IPS-NIHi11 (cell line): Measurements from ENCODE around the gene TPCN2.

Experiments
- DNase-seq: peaks from one replicate; pipeline ENCODE4 v3.0.0; 2012; ENCODE audit warnings: mixed read lengths, low spot score

Gene TPCN2

DNA sequence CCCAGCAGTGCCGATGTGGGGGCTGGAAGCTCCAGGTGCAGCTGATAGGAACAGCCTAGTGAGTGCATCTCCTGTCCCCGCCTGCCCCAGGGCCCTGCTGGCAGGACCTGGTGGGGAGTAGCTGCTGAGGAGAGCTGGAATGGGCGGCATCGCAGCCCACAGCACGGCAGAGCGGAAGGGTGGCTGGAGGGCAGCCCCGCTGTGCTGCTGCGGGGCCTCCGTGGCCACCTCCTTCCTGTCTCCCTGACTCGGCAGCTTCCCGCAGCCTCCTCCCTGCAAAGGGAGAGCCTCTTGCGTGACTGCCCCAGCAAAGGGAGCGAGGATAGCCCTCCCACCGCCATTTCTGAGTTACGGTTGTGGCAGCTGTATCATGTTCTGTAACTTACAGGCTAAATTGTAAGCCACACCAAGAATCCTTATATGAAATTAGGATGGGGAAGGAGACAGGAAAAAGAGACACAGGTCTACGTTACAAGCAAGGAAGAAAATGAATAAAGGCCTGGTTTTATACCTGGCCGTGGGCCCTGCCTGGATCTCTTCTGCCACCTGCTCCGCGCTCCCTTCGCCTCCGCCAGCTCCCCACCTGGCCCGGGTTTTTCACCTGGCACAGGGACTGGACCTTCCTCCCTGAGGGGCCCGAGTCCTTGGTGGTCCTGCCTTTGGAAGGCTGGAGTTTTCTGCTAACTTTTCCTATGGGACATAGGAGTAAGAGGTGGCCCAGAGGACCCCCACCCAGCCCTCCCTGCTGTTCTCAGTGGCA lies 10.0 kb downstream of the TPCN2 start:
- no peak for DNase-seq

DNA sequence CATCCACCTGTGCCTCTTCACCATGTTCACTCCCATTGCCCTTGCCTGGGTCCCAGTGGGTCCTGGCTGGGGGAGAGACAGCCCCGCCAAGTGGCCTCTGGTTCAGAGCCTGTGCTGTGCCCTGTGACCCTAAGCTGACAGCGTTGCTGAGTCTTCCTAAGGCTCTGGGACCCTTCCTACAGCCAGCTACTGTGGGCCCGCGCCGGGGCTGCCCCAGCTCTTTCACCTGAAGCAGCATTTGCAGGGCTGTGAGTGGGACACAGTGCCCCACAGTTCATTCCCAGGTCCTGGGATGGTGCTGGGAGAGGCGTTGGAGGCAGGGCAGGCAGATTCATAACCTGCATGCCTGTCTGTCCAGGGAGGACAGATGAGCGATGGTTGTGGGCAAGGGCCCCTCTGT lies 10.7 kb downstream of the TPCN2 start:
- DNase-seq: no peak

DNA sequence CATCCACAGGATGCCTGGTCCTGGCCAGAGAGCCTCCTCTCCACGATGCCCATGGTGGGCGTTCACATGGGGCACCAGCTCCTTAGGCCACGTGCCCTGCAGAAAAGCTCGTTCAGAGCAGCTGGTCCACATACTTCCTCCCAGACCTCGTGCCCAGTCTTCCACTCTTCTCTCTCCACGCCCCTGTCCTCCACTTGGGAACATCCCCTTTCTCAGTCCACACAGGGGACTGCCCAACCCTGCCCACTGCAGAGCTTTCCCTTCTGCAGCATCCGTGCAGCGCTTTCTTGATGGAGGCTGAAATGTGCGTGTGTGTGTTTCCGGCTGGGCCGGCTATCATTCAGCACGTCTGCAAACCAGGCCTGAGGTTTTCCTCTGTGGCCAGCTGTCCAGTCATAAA lies 11.3 kb downstream of the TPCN2 start:
- DNase-seq: no peak

DNA sequence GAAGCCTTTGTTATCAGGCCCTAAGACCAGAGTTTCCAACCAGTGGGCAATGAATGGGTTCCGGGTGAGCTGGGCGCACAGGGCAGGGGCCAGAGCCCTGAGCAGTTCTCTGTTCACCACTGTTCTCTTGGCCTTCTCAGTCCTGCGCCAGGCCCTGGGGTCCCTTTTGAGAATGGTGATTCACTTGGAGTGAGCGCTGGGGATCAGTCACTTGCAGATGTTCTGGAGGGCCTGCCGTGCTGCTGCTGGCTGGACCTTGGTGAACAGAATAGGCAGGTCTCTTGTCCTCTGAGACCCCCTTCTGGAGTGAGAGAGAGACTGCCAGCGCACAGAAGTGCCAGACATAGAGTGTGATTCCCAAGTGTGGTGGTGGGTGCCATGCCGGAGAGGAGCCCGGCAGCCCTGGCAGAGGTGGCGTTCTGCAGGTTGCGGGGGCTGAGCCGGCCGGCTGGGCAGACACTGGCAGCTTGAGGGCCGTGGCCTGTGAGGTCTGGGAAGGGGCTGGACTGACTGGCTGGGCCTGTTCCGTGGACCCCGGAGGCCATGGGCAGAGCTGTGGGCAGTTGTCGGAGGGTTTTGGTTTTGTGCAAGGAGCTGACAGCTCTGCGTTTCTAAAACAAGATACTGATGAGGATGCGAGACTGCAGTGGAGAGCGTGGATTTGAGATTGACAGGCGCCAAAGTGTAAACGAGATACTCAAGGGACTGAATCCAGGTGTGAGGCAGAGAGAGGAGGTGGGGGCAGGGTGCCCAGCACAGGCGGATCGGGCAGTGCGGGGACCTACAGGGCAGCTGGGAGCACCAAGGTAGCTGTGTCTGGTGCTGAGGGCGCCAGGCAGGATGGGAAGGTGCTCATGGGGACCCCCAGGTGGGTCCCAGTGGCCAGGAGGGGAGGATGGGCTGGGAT lies 12.3 kb downstream of the TPCN2 start:
- no peak for DNase-seq

DNA sequence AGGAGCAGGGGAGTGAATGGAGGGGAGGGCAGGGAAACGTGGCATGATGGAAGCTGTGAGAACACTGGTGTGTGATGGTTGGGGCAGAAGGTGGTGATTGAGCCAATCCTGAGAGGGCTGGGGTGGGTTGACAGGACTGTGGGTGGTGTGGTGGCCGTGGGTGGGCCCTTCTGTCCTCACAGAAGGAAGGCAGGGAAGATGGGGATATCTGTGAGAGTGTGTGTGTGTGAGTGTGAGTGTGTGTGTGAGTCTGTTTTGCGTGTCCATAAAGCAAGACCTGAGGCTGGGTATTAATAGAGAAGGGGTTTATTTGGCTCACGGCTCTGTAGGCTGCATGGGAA lies 13.0 kb downstream of the TPCN2 start:
- DNase-seq: no peak

DNA sequence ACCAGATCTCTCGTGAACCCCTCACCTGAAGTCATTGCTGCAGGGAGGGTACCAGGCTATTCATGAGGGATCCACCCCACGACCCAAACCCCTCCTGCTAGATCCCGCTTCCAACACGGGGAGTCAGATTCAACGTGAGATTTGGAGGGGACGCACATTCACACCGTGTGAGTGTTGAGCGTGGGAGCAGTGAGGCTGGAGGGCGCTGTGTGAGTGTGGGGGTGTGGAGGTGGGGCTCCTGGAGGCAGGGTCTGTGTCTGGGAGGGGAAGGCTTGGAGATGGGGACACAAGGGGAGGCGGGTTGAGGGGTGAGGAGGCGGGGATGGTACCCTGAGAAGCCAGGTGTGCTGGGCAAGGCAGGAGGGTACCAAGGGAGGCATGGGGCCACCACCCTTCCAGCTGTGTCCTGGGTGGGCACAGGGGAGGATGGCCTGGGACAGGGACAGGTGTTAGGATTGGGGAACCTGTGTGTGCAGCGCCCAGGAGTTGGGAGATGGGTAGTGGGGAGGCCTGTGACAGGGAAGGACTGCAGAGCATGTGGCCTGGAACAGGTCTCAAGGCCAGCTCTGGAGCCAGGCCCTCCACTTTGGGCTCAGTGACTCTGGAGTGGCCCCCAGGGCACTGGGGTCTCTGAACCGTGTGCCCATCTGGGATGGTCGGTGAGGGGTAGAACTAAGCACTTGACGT lies 13.6 kb downstream of the TPCN2 start:
- DNase-seq: no peak

DNA sequence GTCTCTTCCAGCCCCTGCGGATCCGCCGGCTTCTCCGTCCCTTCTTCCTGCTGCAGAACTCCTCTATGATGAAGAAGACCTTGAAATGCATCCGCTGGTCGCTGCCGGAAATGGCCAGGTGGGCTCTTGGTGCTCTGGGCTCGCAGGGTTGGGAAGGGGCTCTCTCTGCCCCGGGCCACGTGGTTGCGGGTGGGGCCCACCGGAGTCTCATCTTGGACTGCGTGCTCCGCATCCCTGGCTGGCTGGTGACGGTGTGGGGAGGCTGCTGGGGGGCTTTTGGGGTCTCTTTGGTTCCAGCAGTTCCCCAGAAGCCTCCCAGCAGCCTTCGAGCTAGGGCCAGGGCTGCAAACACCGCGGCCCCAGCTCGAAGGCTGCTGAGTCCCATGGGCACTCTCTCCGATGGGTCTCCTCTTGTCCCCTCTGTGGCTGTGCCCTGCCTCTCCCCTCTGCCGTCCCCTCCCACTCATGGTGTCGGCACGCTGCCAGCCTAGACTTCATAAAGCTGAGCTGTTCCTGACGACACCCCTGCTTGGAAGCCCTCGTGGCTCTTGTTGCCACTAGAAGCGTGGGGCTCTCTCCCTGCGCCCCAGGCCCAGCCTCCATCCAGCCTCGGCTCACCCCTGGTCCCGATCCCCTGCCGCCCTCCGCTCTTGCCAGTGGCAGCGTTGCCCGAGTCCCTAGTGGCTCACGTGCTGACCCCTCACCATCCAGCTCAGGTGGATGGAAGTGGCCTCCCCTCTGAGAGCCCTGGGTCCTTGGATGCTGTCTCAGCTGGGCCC lies 14.3 kb downstream of the TPCN2 start:
- DNase-seq: no peak

DNA sequence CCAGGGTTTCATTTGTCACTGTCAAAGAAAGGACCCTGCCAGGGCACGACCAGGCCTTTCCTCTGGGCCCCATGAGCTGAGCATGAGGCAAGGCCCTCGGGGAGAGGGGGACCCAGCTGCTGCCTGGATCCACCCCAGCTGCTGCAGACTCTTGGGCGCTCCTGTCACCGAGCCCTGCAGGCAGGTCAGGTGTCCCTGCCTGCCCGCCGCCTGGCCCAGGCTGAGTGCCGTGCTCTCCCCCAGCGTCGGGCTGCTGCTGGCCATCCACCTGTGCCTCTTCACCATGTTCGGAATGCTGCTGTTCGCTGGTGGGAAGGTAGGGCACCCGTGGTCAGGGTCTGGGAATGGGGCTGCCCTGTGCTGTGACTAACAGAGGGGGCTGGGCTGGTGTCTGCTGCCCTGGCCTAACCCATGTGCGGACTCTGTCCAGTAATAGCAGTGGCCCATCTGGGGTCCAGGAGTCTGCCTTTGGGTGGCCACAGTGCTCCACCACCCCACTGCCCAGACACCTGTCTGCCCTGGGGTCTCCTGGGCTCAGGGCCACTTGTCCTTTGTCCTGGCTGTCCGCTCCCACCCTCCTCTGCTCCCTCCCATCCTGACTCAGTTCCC lies 15.0 kb downstream of the TPCN2 start:
- DNase-seq: no peak

DNA sequence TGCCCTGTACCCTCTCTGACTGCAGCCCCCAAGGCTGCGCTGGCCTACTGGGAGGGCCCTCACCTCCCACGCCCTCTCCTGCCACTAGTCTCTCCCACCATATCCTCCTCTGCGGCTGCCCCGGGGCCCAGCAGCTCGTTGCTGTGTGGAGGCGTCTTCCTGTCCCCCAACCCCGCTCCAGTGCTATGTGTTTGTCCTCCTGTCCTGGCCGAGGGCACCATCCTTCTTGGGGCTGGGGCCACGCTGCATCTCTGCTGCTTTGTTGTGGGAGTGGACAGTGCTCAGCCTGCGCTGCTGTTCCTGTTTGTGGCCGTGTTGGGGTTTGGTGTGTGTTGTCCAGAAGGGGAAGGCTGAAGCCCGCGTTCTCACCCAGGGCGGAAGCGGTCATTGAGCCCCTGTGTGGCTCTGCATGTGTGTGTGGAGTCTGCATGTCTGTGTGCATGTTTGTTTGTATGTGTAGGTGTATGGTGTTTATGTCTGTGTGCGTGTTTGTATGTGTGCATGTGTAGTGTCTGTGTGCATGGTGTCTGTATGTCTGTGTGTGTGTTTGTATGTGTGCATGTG lies 15.7 kb downstream of the TPCN2 start:
- DNase-seq: no peak

DNA sequence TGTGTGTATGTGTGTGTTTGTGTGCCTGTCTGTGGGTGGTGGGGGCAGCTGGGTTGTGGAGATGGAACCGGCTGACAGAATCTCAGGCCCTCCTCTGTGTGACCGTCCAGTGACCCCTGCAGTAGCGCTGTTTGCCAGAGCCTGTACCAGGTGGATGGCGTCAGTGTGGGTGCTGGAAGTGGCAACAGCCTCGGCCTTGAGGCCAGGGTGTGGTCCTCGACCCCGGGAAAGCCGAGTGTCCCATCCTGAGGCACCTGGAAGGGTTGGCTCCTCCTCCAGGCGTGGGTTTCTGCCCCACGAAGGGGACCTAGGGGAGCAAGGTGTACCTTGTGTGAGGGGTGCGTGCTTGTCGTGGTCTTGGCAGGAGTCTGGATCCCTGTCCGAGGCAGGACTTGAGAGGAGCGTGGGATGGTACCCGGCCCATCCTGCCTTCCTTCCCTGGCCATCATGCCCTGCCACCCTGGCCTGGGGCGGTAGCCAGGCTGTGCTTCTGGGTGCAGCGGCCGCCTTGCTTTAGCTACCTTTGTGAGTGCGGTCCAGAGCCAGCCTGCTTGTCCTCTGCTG lies 16.5 kb downstream of the TPCN2 start:
- no peak for DNase-seq

DNA sequence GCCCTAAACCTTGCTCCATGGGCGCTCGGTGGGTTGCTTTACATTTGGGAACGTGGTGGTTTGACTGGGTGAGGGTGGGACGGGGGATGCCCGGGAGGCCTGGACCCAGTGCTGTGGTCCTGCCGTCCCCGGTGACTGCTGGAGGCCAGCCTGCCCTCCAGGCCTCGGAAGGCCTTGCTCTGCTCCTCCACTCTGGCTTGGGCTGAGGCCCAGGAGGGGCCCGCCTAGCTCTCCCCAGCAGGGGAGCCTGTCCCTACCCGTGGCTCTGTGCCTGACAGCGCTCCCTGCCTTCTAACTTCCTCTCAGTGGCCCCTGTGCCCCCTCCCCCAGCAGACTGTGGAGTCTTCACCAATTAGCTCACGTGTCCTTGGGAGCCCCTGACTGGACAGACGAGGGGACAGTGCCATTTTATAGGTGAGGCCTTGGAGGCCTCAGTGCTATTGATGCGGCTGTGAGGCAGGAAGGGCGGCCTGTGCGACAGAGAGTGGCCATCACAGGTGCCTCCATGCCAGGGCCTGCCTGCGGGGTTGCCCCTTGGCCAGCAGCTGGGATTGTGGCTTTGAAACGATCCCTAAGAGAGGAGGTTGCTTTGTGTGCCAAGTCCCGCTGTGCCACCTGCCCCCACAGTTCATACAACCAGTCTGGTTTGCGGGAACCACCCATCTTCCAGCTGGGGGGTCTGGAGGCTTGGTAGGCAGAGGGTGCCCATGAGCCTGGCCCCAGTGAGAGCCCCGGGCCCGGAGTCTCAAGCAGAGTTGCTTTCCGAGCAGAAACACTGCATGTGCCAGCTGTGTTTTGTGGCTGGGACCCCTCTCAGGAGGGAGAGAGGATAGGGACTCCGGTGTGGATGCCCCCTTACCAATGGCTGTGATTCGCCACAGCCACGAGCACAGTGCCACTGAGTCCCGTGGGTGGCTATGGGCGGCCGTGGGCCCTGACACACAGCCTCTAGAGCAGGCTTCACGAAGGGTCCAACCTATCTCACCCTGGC lies 17.7 kb downstream of the TPCN2 start:
- no peak for DNase-seq

DNA sequence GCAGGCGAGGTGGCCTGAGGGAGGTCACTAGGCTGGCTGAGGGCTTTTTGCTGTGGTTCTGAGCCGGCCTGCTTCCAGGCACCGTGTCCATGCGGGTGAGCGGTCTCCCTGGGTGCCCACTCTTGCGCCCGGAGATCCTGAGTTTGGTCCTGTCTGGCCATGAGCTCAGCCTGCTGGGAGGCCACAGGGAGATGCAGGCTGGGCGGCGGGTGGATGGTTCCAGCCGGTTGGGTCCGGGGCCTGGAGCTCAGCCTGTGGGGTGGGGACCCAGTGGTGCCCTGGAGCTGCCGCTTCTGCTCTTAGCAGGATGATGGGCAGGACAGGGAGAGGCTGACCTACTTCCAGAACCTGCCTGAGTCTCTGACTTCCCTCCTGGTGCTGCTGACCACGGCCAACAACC lies 18.5 kb downstream of the TPCN2 start:
- DNase-seq: no peak

DNA sequence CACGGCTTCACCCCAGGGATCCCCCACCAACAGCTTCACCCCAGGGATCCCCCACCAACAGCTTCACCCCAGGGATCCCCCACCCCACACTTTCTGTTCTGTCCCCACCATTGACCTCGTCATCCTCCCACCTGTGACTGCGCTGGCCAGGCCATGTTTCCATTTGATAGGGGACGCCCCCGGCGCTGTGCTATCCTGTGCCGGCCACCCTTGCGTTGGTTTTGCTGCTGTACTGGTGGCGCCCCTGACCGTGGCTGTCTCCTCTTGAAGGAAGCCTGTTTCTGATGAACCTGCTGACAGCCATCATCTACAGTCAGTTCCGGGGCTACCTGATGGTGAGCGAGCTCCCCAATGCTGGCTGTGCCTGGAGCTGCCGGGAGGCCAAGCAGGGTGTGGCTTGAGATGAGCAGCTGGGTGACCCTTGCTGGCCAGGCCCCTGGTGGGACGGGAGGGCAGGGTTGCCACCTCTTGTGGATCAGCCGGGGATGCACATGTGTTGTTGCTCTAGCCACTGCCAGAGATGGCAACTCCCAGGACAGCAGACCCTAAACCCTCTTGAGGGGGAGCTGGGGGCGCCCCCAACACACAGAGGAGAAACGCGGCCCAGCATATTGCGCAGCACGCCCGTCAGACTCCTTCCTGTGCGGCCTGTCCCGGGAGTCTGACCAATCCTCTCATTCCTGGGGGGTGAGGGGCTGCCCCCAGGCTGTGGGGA lies 22.5 kb downstream of the TPCN2 start:
- DNase-seq: no peak

DNA sequence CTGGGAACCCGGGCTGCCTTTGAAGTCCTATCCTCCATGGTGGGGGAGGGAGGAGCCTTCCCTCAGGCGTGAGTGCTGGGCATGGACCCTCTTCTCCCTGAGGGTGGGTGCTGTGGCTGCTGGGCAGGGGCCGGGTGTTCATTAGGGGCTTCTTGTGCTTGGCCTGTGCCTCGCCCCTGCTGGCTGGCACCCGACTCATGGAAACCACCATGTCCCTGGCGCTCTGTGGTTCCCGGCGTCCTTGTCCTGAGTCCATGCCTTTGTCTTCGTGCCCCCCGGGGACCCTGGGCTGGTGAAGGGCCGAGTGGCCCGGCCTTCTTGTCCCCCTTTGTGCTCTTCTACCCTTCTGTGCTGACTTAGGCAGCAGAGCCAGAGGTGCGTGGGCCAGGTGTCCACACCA lies 23.2 kb downstream of the TPCN2 start:
- no peak for DNase-seq

DNA sequence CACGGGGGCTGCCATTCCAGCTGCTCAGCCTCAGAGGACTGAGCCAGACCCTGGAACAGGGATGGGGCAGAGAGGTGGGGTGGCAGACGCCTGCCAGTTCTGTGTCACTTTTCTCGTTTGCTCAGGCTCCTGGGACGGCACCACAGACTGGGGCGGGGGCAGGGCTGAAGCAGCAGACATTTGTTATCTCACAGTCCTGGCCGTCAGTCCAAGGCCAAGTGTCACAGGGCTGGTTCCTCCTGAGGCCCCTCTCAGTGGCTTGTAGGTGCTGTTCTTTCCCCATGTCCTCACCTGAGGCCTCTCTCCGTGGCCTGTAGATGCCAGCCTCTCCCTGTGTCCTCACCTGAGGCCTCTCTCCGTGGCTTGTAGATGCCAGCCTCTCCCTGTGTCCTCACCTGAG lies 24.7 kb downstream of the TPCN2 start:
- DNase-seq: no peak

DNA sequence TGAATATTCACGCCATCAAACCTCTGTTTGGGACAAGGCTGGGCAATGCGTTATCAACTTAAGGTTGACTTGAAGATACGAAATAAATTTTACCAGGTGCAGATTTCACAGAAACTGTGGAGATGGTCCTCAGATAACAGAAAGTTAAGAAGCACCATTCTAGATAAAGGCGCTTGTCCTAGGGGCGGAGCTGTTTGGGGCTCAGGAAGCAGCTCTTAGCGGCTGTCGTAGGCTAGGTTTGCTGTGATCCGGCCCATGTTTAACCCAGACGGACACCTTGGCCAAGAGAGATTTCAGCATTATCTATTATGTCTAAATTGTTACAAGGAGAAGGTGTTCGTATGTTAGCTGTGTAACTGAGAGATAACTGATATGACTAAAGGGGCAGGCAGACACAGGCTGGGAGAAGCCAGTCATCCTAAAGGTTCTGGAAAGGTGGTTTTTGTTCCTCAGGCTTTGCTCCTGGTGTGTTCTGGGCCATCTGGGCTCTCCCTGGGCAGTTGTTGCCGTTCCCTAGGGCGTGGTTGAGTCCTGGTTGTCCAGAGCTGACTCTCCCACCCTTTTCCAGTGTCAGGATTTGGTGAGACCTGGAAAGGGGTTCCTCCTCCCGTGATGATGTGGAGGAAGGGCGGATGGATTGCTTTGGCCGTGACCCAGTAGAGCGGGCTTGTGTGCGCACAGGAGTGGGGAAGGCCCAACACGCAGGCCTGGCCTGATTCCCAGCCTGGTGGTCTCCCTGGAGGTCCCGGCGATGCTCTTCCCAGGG lies 25.8 kb downstream of the TPCN2 start:
- no peak for DNase-seq

DNA sequence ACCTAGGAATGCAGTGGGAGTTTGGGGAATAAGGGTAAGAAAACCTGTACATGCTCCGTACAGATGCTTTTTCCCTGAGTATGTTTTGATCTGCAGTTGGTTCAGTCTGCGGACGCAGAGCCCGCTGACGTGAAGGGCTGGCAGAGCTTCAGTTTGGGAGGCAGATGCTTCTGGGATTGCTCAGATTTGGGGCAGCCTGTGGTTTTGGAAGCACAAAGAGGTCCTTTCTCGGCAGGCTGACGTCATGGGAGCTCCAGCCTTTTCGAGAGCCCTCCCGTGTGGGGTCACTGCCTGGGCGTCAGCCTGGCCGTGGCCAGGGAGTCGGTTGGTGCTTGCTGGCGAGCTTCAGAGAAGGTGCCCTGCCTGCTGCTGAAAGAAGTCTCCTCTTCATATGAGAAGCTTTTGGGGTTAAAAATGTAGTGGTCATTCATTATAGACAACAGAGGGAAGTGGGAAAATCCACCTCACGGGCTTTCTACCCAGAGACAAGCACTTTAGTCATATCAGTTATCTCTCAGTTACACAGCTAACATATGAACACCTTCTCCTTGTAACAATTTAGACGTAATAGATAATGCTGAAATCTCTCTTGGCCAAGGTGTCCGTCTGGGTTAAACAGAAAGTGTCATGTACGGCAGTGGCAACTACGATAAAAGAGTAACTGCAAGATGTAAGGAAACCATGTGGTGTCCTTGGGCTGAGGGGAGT lies 26.8 kb downstream of the TPCN2 start:
- no peak for DNase-seq
